Activated gamma-delta T cell treated with Interleukin-2 at 50 U/mL for 16 hours (primary cell): ENCODE data around the gene OPCML.

Source experiments
- DNase-seq: peaks from one replicate; pipeline ENCODE4 v3.0.0-alpha.2; 2020

The OPCML gene

DNA sequence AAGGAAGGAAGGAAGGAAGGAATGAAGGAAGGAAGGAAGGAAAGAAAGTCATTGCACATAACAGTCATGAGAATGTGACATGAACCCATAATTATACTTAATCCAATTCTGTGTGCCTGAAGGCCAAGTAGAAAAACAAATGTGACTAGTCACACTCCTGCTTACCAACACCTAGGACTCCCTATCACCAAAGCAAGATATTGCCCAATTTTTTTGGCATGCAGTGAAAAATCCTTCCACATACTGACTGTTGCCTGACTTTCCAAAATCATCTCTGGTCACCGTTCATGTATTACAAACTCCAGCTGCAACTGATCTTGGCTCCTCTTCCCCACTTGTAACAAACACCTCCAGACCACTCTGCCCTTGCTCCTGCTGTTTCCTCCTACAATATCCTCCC, 516.8 kb downstream of the OPCML start:
- DNase-seq = no peak

DNA sequence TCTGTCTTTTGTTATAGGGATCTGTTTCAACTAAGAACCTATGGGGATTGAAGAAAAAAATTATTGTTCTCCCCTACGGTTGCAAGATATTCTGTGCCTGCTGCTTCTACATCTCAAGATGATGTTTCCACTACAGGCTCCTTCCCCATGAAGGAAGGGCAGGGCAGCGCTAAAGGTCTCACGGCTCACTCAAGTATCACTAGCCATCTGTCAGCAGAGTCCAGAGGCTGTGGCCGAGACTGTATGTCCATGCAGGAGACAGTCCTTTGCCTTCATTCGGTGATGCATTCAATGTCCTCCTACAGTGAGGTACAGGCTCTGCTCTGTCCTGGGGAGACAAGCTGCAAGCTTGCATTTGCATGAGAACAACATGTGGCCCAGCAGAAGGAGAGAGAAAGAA, 518.0 kb downstream of the OPCML start:
- DNase-seq = no peak

DNA sequence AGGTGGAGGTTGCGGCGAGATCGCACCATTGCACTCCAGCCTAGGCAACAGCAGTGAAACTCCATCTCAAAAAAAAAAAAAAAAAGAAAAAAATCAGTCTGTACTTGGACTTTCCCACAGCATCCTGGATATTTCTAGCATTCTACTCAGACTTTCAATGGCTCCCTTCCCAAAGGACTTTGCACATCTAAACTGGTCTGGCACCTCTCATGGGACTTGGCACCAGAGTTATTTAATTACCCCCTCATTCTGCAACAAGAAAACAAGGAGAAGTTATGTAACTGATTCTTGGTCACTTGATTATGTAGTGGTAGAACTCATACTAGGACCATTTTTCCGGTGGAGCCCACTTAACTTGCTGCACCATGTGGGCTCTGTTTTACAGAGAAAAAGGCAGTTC, 519.5 kb downstream of the OPCML start:
- DNase-seq = no peak

GRCh38 chr11:133011604-133012003, 520.7 kb downstream of the OPCML start:
- no peak for DNase-seq

GRCh38 chr11:133007027-133007584, 525.2 kb downstream of the OPCML start:
- no peak for DNase-seq

- no peak for DNase-seq
Observed at GRCh38 chr11:133004369-133004768, 527.9 kb downstream of the OPCML start.

GRCh38 chr11:132999516-132999915, 532.8 kb downstream of the OPCML start:
- no peak for DNase-seq

DNA sequence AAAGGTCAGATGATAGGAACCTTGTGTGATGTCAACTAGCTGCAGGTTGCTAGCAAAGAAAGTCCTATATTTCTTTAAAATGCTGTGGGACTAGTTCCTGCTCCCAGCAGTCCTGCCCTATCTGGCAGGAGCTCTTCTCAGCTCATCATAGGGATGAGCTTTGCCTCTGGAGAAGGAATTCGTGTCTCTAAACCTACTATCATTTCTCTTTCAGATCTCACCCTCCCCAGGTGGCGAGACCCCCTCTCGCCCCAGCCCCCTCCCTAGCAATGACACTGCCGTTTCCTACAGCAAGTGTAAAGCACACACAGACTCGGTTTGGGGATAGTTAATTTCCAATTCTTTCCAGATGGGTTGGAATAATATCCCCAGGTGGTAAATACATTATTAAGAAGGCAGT, 533.3 kb downstream of the OPCML start:
- DNase-seq = no peak

DNA sequence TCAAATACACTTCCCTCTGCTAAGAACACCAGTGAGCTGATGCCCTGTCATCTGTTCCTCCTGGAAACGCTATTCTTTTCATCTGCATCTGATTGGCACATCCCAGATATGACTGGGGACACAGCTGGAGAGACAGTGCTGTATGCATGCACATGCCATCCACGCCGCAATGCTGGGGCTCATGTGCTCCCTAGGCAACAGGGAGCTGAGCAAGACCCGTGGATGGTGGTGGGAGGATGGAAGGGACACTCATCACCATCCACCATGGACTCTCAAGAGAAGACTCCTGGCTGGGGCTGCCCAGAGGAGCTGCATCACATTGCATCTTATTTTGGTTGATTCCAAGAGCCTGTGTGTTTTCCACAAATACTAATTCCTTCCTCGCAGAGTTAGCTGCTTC, 534.9 kb downstream of the OPCML start:
- no peak for DNase-seq

GRCh38 chr11:132994966-132995365, 537.3 kb downstream of the OPCML start:
- no peak for DNase-seq

DNA sequence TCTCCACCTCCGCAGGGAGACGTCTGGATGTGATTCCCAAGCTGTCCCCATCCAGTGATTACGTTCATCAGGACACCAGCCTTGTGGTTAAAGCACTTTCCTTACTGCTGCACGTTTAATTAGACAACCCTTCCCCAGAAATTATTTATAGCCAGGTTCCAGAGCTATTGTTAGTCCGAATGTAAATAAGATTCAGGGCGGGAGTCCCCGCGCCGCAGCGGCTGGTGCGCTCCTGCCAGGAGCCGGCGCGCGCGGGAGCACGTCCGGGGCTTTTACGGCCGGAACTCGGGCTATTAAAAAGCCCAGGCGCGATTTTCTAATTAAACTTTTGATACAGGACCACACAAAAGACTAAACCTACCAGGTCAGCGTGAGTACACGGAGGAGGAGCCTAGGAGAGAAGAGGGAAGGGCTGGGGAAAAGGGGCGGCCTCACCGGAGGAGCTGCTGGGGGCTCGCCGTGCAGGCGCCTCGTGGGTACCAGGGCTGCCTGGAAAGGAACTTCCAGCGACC, 538.3 kb downstream of the OPCML start:
- DNase-seq = no peak

GRCh38 chr11:132992838-132993631, 539.3 kb downstream of the OPCML start:
- no peak for DNase-seq

GRCh38 chr11:132988411-132988810, 543.9 kb downstream of the OPCML start:
- no peak for DNase-seq

DNA sequence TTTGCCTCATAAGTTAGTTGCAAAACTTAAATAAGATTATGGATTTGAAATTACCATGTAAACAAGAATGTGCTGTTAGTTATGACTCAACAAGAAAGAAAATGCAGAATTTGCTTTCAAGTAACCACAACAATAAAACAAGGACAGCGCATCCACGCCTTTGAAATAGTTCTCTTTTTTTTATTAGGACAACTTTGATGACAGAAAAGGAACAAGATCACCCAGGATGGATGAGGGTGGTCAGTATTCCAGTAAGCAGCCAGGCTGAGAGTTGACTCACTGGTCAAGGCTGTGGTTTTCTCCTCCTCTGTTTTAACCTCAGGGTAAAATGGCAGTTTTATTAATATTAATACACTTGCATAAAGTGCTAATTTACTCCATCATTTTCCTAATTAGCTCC, 544.4 kb downstream of the OPCML start:
- no peak for DNase-seq

DNA sequence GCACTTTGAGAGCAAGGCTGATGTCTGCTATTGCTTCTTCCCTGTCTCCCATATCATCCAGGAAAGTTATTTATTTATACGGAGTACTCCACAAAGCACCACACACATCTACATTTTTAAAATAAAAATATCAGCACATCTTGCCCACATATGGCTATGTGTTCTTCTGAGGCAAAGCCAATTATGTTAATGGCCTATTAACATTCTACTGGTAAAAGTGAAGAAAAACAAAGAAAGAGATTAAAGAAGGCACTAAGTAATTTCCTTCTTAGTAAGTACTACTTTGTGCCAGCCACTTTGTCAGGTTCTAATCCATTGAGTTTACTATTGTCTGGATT, 548.7 kb downstream of the OPCML start:
- DNase-seq = no peak

DNA sequence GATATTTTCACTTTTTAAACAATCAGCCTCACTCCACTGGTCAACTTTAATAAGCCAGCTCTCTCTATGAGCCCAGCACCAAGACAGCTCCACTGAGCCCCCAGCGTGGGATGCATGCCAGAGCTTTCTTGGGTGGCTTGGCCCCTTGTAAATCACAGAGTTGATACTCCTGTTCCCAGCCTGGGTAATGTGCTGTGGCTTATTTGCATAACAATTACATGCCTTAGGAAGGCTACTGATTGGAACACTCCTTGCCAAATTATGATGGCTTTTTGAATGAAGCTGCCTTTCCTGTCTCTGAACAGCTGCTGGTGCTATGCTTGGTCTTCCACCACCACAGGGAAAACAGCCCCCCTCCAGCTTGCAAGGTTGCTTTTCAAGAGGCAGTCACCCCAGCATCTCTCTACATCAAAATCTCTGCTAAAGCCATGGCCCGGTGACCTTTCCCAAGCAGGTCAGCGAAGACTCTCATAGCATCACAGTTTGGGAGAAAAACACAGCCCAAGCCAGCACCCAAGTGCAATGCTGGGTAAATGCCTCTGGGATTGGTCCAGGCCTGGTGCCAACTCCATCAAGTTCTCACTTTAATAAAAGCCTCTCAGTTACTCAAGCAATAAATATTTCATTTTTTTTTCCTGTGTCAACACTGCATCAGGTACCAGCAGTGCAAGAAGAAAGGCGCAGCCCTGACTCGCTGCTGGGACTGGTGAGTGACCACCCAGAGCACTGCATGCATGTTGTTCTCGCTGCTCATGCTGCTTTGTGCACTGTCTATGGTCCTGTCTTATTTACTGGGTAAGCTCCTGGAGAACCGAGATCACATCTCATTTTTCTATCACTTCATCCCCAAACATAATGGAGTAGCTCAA, 549.3 kb downstream of the OPCML start:
- no peak for DNase-seq

DNA sequence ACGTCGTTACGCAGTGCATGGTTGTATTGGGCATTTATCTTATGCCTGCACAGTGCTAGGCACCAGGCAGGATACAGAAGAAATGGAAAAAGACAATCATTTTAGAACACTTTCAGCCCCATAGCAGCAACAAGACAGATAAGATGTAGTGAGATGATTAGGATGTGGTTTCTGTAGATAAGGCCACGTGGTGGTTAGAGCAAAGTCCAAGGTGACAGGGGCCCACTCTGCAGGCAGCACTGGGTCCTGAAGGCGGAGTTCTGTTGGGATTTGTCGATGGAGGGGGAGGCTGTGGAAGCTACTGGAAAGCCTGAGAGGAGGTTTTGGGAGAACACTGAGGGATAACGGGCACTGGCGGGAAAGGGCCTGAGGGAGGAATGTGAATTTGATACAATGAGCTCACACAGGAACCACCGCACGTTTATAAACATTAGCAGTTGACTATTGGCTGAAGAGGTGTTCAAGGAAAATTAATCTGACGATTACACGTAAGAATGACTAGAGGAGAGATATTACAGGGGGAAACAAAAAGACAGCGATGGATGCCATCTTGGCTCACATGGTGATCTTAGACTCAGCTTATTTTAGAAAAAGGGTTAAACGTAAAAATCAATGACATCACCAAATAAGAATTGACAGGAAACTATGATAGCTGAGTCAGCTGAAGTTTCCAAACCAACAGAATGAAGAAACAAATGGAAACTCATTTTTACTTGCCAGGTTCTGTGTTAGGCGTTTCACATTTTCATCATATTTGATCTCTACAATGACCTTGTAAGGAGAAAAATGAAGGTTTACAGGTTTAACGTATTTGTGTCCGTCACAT, 551.0 kb downstream of the OPCML start:
- no peak for DNase-seq

DNA sequence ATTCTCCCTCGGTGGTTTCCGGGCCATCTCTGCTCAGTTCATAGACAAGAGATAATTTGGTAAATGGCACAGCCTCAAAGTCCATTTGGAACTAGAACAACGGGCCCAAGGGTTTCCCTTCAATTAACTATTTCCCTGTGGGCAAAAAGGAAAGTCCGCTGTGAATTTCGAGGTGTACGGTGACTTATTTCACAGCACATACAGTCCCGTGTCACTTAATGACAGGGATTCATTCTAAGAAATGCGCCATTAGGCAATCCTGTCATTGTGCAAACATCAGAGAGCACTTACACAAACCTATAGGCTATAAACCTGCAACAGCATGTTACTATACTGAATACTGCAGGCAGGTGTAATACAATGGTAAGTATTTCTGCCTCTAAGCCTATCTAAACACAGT, 551.6 kb downstream of the OPCML start:
- DNase-seq = no peak

DNA sequence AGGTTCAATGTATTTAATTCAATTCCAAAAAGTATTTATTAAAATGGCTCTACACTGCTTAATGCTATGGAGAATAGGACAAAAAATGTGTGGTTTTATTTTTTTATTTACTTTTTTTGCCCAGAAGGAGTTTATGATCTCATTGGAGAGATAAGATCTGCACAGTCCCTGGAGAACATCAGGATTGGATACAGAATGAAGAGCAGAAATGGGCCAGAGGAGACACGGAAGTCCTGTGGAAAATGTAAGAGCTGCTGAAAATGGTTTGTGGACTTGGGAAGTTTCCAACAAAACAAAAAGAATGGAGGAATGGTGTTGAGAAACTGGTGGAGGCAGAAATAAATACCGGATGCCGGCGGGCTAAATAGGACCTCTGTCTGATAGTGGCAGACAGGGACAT, 554.6 kb downstream of the OPCML start:
- no peak for DNase-seq

DNA sequence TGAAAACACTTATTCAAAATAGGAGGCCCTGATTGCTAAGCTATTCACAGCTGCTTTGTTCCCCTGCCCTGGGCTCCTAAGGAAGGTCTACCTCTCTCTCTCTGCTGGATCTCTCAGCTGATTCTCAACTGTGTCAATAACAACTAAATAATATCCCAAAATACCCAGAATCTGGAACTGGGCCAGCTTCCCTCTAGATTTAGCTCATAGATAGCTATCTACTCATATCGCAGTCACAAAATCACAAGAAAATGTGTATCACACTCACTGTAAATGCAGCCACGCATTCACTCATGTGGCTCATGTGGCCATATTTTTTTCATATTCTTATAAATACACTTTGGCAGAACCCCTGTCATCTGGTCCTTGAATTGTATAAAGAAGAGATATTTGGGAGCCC, 555.1 kb downstream of the OPCML start:
- DNase-seq = no peak

DNA sequence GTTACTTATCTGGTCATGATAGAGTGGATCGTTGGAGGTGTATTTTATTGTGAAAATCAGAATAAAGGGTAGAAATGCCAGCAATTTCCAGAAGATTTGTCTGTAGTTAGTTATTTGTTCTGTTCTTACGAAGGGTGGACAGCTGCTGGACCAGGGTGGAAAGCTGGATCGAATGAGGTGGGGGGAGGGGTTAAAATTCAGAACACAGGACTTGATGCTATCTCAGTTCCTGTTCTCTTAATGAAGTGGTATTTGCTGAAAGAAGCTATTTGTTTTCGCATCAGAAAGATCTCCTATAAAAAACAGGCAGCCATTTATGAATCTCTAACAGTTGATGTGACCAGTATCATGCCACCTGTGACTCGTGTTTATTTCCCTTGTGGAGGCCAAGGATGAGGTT, 556.2 kb downstream of the OPCML start:
- no peak for DNase-seq

- no peak for DNase-seq
Observed at GRCh38 chr11:132973686-132974085, 558.6 kb downstream of the OPCML start.

DNA sequence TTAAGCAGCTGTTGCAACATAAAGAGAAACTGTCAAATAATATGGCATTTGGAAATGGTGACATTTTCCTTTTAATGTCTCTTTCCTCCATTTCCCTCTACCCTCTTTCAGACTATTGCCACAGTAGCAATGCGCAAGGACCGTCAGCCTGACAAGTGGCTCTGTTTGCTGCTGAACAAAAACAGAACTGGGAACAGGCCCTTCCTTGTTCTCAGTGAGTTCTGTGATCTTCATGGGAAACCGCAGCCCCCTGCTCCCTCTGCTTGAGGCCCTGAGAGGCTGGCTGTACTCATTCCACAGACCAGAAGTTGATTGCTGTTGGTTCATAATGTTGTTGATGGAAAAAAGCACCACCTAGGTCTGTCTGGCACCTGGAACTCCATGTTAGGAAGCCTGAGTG, 559.7 kb downstream of the OPCML start:
- no peak for DNase-seq
